SK-N-MC (cell line): Measurements from ENCODE around the gene HNRNPH3.
"Not testable (repeated sequence)": the region's sequence is repeated elsewhere in the genome, so short reads cannot be mapped to it uniquely, and the experiment has no call there.

ENCODE experiments used
- EZH2 ChIP-seq: fragments of 200-600 bp; sonication (generic); IDR thresholded peaks from one replicate; pipeline ENCODE4 v1.6.1; 2017; ENCODE audit warnings: antibody characterized with exemption
- FOXP2 ChIP-seq: optimal IDR thresholded peaks from 2 replicates; pipeline ENCODE3; 2011; ENCODE audit warnings: mild to moderate bottlenecking, moderate library complexity; ENCODE audit not compliant: insufficient read depth; ENCODE audit errors: extremely low read length, control extremely low read depth
- POLR2AphosphoS5 ChIP-seq: IDR thresholded peaks from 2 replicates; pipeline ENCODE4 v1.6.1; 2012; ENCODE audit warnings: mild to moderate bottlenecking, low read depth, low read length, borderline replicate concordance

DNA sequence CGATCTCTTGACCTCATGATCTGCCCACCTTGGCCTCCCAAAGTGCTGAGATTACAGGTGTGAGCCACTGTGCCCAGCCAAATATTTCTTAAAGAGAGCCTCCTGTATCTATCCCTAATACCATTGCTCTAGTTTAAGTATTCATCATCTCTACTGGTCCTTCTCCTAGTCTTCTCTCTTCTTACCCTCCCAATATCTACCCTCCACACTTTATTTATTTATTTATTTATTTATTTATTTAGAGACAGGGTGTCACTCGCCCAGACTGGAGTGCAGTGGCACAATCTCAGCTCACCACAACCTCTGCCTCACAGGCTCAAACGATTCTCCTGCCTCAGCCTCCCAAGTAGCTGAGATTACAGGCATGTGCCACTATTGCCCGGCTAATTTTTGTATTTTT lies 7.5 kb upstream of the HNRNPH3 start:
- not testable (repeated sequence) for TF ChIP-seq FOXP2, POLR2AphosphoS5, EZH2
